Peyer's patch (tissue), 4 donors: ENCODE measurements around the gene ARHGAP23. TPM values are rescaled to one million over a fixed set of nuclear protein-coding genes. Genes with fewer than 3 reads are reported as not detected.
A peak's percentile ranks its signal among the peaks of the same experiment; 100 is the strongest.

Experiments
- DNase-seq, 3 donors: peaks; one replicate each; pipeline ENCODE4 v3.0.0-alpha.2; 2017 to 2019
- H3K27ac ChIP-seq, 4 donors: fragments of 200-600 bp; sonication (generic); one replicate each; pipeline ENCODE4 v1.5.1; 2016 to 2019
- H3K27me3 ChIP-seq, 2 donors: fragments of 200-600 bp; sonication (generic); one replicate each; pipeline ENCODE4 v1.5.1; 2019
- H3K36me3 ChIP-seq, 3 donors: fragments of 200-600 bp; sonication (generic); one replicate each; pipeline ENCODE4 v1.5.1; 2016 to 2019
- H3K4me1 ChIP-seq, 4 donors: fragments of 200-600 bp; sonication (generic); one replicate each; pipeline ENCODE4 v1.5.1; 2016 to 2019
- H3K4me3 ChIP-seq, 4 donors: fragments of 200-600 bp; sonication (generic); 1 replicate in 3 of 4; 2 replicates in 1 of 4; pipeline ENCODE4 v1.5.1; 2016 to 2019; ENCODE audit warnings: mild to moderate bottlenecking in 1 of 4
- H3K9me3 ChIP-seq, 4 donors: fragments of 200-600 bp; sonication (generic); one replicate each; pipeline ENCODE4 v1.5.1; 2016 to 2019; ENCODE audit warnings: mild to moderate bottlenecking in 1 of 4
- POLR2A ChIP-seq, 2 donors: fragments of 450-650 bp; IDR thresholded peaks; one replicate each; pipeline ENCODE4 v1.5.1; 2017; ENCODE audit warnings: antibody characterized with exemption in 2 of 2, mild to moderate bottlenecking in 2 of 2, moderate library complexity in 2 of 2
- total RNA-seq, 4 donors: library from RNA; depleted of rRNA; stranded (reverse); fragments of >200 nt; gene quantifications; one replicate each; pipeline ENCODE4 v1.1.0, GENCODE V29; 2016
- TF ChIP-seq, protein P1 (sequence below), 6 experiments: fragments of 450-650 bp in 4 of 6; fragments of 200-600 bp in 2 of 6; sonication (generic) in 1 of 6; IDR thresholded peaks; one replicate each; pipeline ENCODE4 v1.5.1; 2017 to 2019; ENCODE audit warnings: antibody characterized with exemption in 6 of 6, mild to moderate bottlenecking in 3 of 6, moderate library complexity in 1 of 6

ARHGAP23 gene
- total RNA-seq, 4 donors from 2014 or later, result 0.88 to 36.3 (median 8.9) TPM

- Histone ChIP-seq H3K27me3 (peaks cover 0 to 27% of the 10 kb centered on the region in 2 donors), H3K36me3 (no peaks in the 10 kb centered on the region), H3K4me1 (peaks cover 0 to 31% (median 5%) of the 10 kb centered on the region in 4 donors), H3K9me3 (peaks cover 0 to 6% (median 0%) of the 10 kb centered on the region in 4 donors), H3K4me3 (peak overlapping the region; percentile 43 to 63 (median 52)), H3K27ac (peak overlapping the region in 2 of 4 donors; percentile 15 to 71)
- peak; percentile 86 to 96 (median 94) for DNase-seq
- TF ChIP-seq, protein P1, sequence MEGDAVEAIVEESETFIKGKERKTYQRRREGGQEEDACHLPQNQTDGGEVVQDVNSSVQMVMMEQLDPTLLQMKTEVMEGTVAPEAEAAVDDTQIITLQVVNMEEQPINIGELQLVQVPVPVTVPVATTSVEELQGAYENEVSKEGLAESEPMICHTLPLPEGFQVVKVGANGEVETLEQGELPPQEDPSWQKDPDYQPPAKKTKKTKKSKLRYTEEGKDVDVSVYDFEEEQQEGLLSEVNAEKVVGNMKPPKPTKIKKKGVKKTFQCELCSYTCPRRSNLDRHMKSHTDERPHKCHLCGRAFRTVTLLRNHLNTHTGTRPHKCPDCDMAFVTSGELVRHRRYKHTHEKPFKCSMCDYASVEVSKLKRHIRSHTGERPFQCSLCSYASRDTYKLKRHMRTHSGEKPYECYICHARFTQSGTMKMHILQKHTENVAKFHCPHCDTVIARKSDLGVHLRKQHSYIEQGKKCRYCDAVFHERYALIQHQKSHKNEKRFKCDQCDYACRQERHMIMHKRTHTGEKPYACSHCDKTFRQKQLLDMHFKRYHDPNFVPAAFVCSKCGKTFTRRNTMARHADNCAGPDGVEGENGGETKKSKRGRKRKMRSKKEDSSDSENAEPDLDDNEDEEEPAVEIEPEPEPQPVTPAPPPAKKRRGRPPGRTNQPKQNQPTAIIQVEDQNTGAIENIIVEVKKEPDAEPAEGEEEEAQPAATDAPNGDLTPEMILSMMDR (IDR thresholded peaks at IDR 0.05), result peak; percentile 90 to 96 (median 91)
- TF ChIP-seq POLR2A (IDR thresholded peaks at IDR 0.05), result no peak
Measured at GRCh38 chr17:38557836-38558727, 129.8 kb downstream of the ARHGAP23 start.

DNA sequence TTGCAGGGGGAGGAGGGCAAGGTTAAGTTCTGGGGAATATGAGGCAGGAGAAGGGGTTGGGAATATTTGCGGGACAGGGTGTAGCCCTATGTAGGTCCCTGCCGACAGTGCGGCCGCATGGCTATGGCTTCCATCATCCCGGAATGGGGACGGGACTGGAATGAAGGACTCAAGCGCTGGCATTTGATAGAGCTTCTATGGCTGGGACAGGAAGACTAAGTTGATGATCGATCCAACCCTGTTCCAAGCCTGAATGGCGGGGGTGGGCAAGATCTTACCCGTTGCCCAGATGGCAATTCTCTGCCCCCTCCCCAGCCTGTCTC, 130.4 kb downstream of the ARHGAP23 start:
- H3K4me3 ChIP-seq, result peak overlapping the region; percentile 43 to 63 (median 52)
- H3K4me1 ChIP-seq, result peaks cover 0 to 31% (median 7%) of the 10 kb centered on the region in 4 donors
- no peak for DNase-seq
- TF ChIP-seq, protein P1 (IDR thresholded peaks at IDR 0.05), result no peak
- TF ChIP-seq POLR2A (IDR thresholded peaks at IDR 0.05), result no peak
- H3K9me3 ChIP-seq, result peaks cover 0 to 6% (median 0%) of the 10 kb centered on the region in 4 donors
- H3K27ac ChIP-seq, result peak overlapping the region in 2 of 4 donors; percentile 15 to 71
- H3K36me3 ChIP-seq, result no peaks in the 10 kb centered on the region
- H3K27me3 ChIP-seq, result peaks cover 0 to 29% of the 10 kb centered on the region in 2 donors

- Histone ChIP-seq H3K4me3 (peak overlapping the region; percentile 43 to 63 (median 52)), H3K4me1 (peaks cover 0 to 31% (median 9%) of the 10 kb centered on the region in 4 donors), H3K36me3 (no peaks in the 10 kb centered on the region), H3K9me3 (peaks cover 0 to 6% (median 0%) of the 10 kb centered on the region in 4 donors), H3K27me3 (peaks cover 0 to 31% of the 10 kb centered on the region in 2 donors), H3K27ac (peak overlapping the region in 2 of 4 donors; percentile 15 to 71)
- TF ChIP-seq, protein P1 (IDR thresholded peaks at IDR 0.05), result peak in 5 of 6 experiments; percentile 24 to 47 (median 44)
- TF ChIP-seq POLR2A (IDR thresholded peaks at IDR 0.05), result no peak
- DNase-seq, result peak; percentile 90 to 97 (median 92)
Measured at GRCh38 chr17:38559051-38559879, 131.0 kb downstream of the ARHGAP23 start.

DNA sequence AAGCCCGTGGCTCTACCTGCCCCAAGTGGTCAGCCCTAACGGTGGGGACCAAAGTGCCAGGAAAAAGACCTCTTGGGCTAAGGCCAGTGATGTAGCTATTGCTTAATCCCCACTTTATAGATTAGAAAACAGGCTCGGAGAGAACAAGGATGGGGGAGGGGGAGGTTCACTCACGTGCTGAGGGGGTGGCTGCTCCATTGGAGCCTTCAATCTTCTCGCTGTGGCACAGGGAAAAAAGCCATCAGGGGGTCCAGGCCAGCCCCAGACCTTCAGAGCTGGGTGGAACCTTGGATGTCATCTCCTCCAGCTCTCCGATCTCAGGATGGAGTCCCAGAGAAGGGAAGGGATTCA, 131.6 kb downstream of the ARHGAP23 start:
- no peak for TF ChIP-seq POLR2A (IDR thresholded peaks at IDR 0.05)
- TF ChIP-seq, protein P1 (IDR thresholded peaks at IDR 0.05), result no peak
- H3K36me3 ChIP-seq, result no peaks in the 10 kb centered on the region
- no peak for DNase-seq
- peaks cover 0 to 37% of the 10 kb centered on the region in 2 donors for H3K27me3 ChIP-seq
- H3K4me3 ChIP-seq, result peak overlapping the region in 3 of 4 donors; percentile 49 to 63 (median 54)
- H3K9me3 ChIP-seq, result peaks cover 0 to 6% (median 0%) of the 10 kb centered on the region in 4 donors
- peaks cover 0 to 31% (median 9%) of the 10 kb centered on the region in 4 donors for H3K4me1 ChIP-seq
- H3K27ac ChIP-seq, result no peak overlapping the region

GRCh38 chr17:38560503-38561318, 132.4 kb downstream of the ARHGAP23 start:
- Histone ChIP-seq H3K4me3 (no peak overlapping the region), H3K27me3 (peaks cover 0 to 39% of the 10 kb centered on the region in 2 donors), H3K9me3 (peaks cover 0 to 6% (median 0%) of the 10 kb centered on the region in 4 donors), H3K4me1 (peaks cover 0 to 31% (median 9%) of the 10 kb centered on the region in 4 donors), H3K27ac (no peak overlapping the region), H3K36me3 (no peaks in the 10 kb centered on the region)
- no peak for DNase-seq
- TF ChIP-seq POLR2A (IDR thresholded peaks at IDR 0.05), result no peak
- TF ChIP-seq, protein P1 (IDR thresholded peaks at IDR 0.05), result no peak
